IMR-90 (cell line): ENCODE data around the gene DSCAM. TPM values are rescaled to one million over a fixed set of nuclear protein-coding genes. Genes with fewer than 3 reads are reported as not detected.

Source experiments
- ATAC-seq: fragments of 200-7000 bp; cut with Tn5 transposase; 2 replicates; pipeline ENCODE4 v1.9.1; 2020; ENCODE audit warnings: low read depth, mild to moderate bottlenecking, moderate library complexity
- BruUV-seq: library from RNA; stranded (reverse); fragments of 400-500 nt; replicated peaks from 2 replicates; lab custom pipeline; 2021; lab: Mats Ljungman, UMichigan
- CTCF ChIA-PET: fragments of 300-600 bp; formaldehyde crosslinking; extraction: SDS; loops from one replicate; lab custom pipeline; 2021; ENCODE audit warnings: antibody characterized with exemption; lab: Yijun Ruan, JAX
- POLR2A ChIA-PET: fragments of 300-600 bp; sonication (Branson Sonifier 250); formaldehyde crosslinking; loops from one replicate; lab custom pipeline; 2022; ENCODE audit warnings: antibody characterized with exemption; ENCODE audit not compliant: unreplicated experiment; lab: Charles Lee
- DNase-seq: peaks from one replicate; pipeline ENCODE4 v3.0.0; 2013
- H2AFZ ChIP-seq: replicated peaks from 2 replicates; pipeline ENCODE3; 2013; ENCODE audit warnings: low read length, mild to moderate bottlenecking; ENCODE audit not compliant: poor library complexity
- H2AK5ac ChIP-seq: 2 replicates; pipeline ENCODE4 v1.6.1; 2013; ENCODE audit warnings: low read depth, low read length, inconsistent platforms
- H2AK9ac ChIP-seq: replicated peaks from 2 replicates; pipeline ENCODE3; 2013; ENCODE audit warnings: mild to moderate bottlenecking, low read depth, low read length, moderate library complexity; ENCODE audit not compliant: poor library complexity
- H2BK120ac ChIP-seq: 2 replicates; pipeline ENCODE4 v1.6.1; 2013; ENCODE audit warnings: low read depth, low read length, inconsistent platforms
- H2BK15ac ChIP-seq: 3 replicates; pipeline ENCODE4 v1.6.1; 2013; ENCODE audit warnings: low read depth, low read length, inconsistent platforms
- H2BK20ac ChIP-seq: 2 replicates; pipeline ENCODE4 v1.6.1; 2013; ENCODE audit warnings: low read depth, mild to moderate bottlenecking, inconsistent platforms, low read length, moderate library complexity
- H2BK5ac ChIP-seq: 2 replicates; pipeline ENCODE4 v1.6.1; 2013; ENCODE audit warnings: mild to moderate bottlenecking, low read depth, low read length, inconsistent platforms; ENCODE audit not compliant: poor library complexity, severe bottlenecking
- H3K14ac ChIP-seq: replicated peaks from 2 replicates; pipeline ENCODE4 v1.6.1; 2013; ENCODE audit warnings: low read depth, low read length, inconsistent platforms
- H3K18ac ChIP-seq: 2 replicates; pipeline ENCODE4 v1.6.1; 2013; ENCODE audit warnings: low read depth, low read length, control low read depth
- H3K23ac ChIP-seq: 2 replicates; pipeline ENCODE4 v1.6.1; 2013; ENCODE audit warnings: low read depth, low read length, inconsistent platforms
- H3K27ac ChIP-seq: 2 replicates; pipeline ENCODE4 v1.5.1; 2013; ENCODE audit warnings: mild to moderate bottlenecking, control low read depth, low read length; ENCODE audit not compliant: insufficient read depth
- H3K27me3 ChIP-seq: 2 replicates; pipeline ENCODE4 v1.6.1; 2013; ENCODE audit warnings: low read length; ENCODE audit not compliant: control insufficient read depth, insufficient read depth
- H3K36me3 ChIP-seq: 2 replicates; pipeline ENCODE4 v1.6.1; 2013; ENCODE audit warnings: low read length, mixed read lengths; ENCODE audit not compliant: control insufficient read depth, insufficient read depth
- H3K4ac ChIP-seq: 2 replicates; pipeline ENCODE4 v1.6.1; 2013; ENCODE audit warnings: low read depth, low read length, inconsistent platforms
- H3K4me1 ChIP-seq: 2 replicates; pipeline ENCODE4 v1.6.1; 2013; ENCODE audit warnings: low read length, mixed read lengths; ENCODE audit not compliant: control insufficient read depth, insufficient read depth
- H3K4me2 ChIP-seq: 2 replicates; pipeline ENCODE4 v1.6.1; 2013; ENCODE audit warnings: low read depth, mild to moderate bottlenecking, control low read depth, low read length, moderate library complexity
- H3K4me3 ChIP-seq: 2 replicates; pipeline ENCODE4 v1.5.1; 2013; ENCODE audit warnings: low read depth, mild to moderate bottlenecking, control low read depth, low read length, moderate library complexity; ENCODE audit not compliant: insufficient read depth
- H3K56ac ChIP-seq: 2 replicates; pipeline ENCODE4 v1.6.1; 2013; ENCODE audit warnings: low read length, inconsistent platforms; ENCODE audit not compliant: insufficient read depth; ENCODE audit errors: extremely low read depth
- H3K79me1 ChIP-seq, 2 experiments: 2 replicates each; pipeline ENCODE4 v1.6.1; 2013; ENCODE audit warnings: low read length in 2 of 2, inconsistent platforms in 1 of 2, low read depth in 1 of 2
- H3K9ac ChIP-seq: 2 replicates; pipeline ENCODE4 v1.6.1; 2013; ENCODE audit warnings: low read depth, low read length, control low read depth
- H3K9me1 ChIP-seq: 2 replicates; pipeline ENCODE4 v1.6.1; 2013; ENCODE audit warnings: low read length, inconsistent platforms; ENCODE audit not compliant: insufficient read depth
- H3K9me3 ChIP-seq: 2 replicates; pipeline ENCODE4 v1.6.1; 2013; ENCODE audit warnings: low read length; ENCODE audit not compliant: control insufficient read depth, insufficient read depth
- H4K20me1 ChIP-seq: 2 replicates; pipeline ENCODE4 v1.6.1; 2013; ENCODE audit warnings: low read length, inconsistent platforms; ENCODE audit not compliant: insufficient read depth
- H4K5ac ChIP-seq: 2 replicates; pipeline ENCODE4 v1.6.1; 2013; ENCODE audit warnings: mild to moderate bottlenecking, low read depth, low read length, control low read depth
- H4K8ac ChIP-seq, 2 experiments: 2 replicates each; pipeline ENCODE4 v1.6.1; 2013; ENCODE audit warnings: low read depth in 2 of 2, low read length in 2 of 2, control low read depth in 1 of 2, inconsistent platforms in 1 of 2
- H4K91ac ChIP-seq: 2 replicates; pipeline ENCODE4 v1.6.1; 2013; ENCODE audit warnings: low read depth, low read length, inconsistent platforms; ENCODE audit not compliant: insufficient read depth
- CHD1 ChIP-seq: IDR thresholded peaks from 2 replicates; pipeline ENCODE4 v1.6.1; 2012; ENCODE audit warnings: low read depth, low read length, improper control_type of control experiment
- MXI1 ChIP-seq: IDR thresholded peaks from 2 replicates; pipeline ENCODE4 v1.6.1; 2012; ENCODE audit warnings: low read depth, mild to moderate bottlenecking, low read length, moderate library complexity, borderline replicate concordance
- POLR2A ChIP-seq: IDR thresholded peaks from 2 replicates; pipeline ENCODE4 v1.6.1; 2012; ENCODE audit warnings: mild to moderate bottlenecking, low read depth, low read length
- WGBS, 2 experiments: methylation state at CpG; one replicate each; pipeline versions ENCODE4 v1.1.5 to v1.1.7; 2013; ENCODE audit warnings: missing lambda C conversion rate in 2 of 2; ENCODE audit not compliant: insufficient read length in 1 of 2; ENCODE audit errors: extremely low coverage in 2 of 2; 5-methylcytosine and 5-hydroxymethylcytosine counted together
- dilution Hi-C: fragments of 300-500 bp; cut with HindIII; formaldehyde crosslinking; loops from one replicate; pipeline ENCODE4 v1.14.3; 2018; ENCODE audit warnings: low sequenced_read_pairs; ENCODE audit not compliant: unreplicated experiment
- in situ Hi-C: fragments of 300-500 bp; cut with MboI; formaldehyde crosslinking; loops from 3 replicates; pipeline ENCODE4 v1.14.3; 2019; ENCODE audit warnings: low sequenced_read_pairs, inconsistent platforms, mixed read lengths
- intact Hi-C: fragments of 100-400 bp; cut with micrococcal nuclease; formaldehyde crosslinking; loops from 2 replicates; pipeline ENCODE4 v1.10.0; 2022
- polyA plus RNA-seq, 3 experiments: library from polyadenylated mRNA; depleted of rRNA; stranded (reverse); fragments of >200 nt; gene quantifications; 2 replicates each; pipeline ENCODE4 v1.2.3, GENCODE V29; 2012; ENCODE audit warnings: low replicate concordance in 1 of 3
- total RNA-seq: library from RNA; depleted of rRNA; stranded (reverse); fragments of >200 nt; gene quantifications from 2 replicates; pipeline ENCODE4 v1.2.3, GENCODE V29; 2012

The DSCAM gene
- total and polyA plus RNA-seq, 2 of the 4 experiments (the other 2 are of a cell fraction) = under 0.01 to 0.02 TPM

- Histone ChIP-seq H4K5ac (no peak overlapping the region), H2BK5ac (no peak overlapping the region), H3K27me3 (no peaks in the 10 kb centered on the region), H3K4me1 (no peaks in the 10 kb centered on the region), H3K56ac (no peak overlapping the region), H3K9ac (no peak overlapping the region), H4K91ac (no peak overlapping the region), H3K9me3 (peaks cover 25% of the 10 kb centered on the region), H2BK120ac (no peak overlapping the region), H2AFZ (no peak overlapping the region), H2AK9ac (no peak overlapping the region), H3K4me3 (no peak overlapping the region), H3K36me3 (no peaks in the 10 kb centered on the region), H3K4ac (no peak overlapping the region), H2BK15ac (no peak overlapping the region), H4K20me1 (no peaks in the 10 kb centered on the region), H3K27ac (no peak overlapping the region), H3K9me1 (no peaks in the 10 kb centered on the region), H2BK20ac (no peak overlapping the region), H2AK5ac (no peak overlapping the region), H3K4me2 (no peak overlapping the region), H3K14ac (no peak overlapping the region), H3K18ac (no peak overlapping the region), H3K79me1 (no peaks in the 10 kb centered on the region), H3K23ac (no peak overlapping the region), H4K8ac (no peak overlapping the region)
- in situ Hi-C loops = no loop called here
- no peak for DNase-seq
- CTCF ChIA-PET = no interaction called here
- POLR2A ChIA-PET = no interaction called here
- intact Hi-C loops = no loop called here
- dilution Hi-C loops = no loop called here
- WGBS, 2 experiments = no CpG with 5 or more reads among the region's 3 CpGs
- TF ChIP-seq CHD1 (no peak), MXI1 (no peak), POLR2A (no peak)
- ATAC-seq = no peak
- BruUV-seq = no TSS peak
Measured at GRCh38 chr21:40253112-40253511, 593.8 kb downstream of the DSCAM start.
